GM18499 (cell line): ENCODE results near the gene EXOC6.
"Not testable (repeated sequence)": the region's sequence is repeated elsewhere in the genome, so short reads cannot be mapped to it uniquely, and the experiment has no call there.

Source experiments
- ATAC-seq: cut with Tn5 transposase; IDR thresholded peaks from one replicate; pipeline ENCODE4 v1.9.1; 2021; ENCODE audit warnings: moderate number of reproducible peaks; ENCODE audit not compliant: insufficient read depth, unreplicated experiment

EXOC6 gene

DNA sequence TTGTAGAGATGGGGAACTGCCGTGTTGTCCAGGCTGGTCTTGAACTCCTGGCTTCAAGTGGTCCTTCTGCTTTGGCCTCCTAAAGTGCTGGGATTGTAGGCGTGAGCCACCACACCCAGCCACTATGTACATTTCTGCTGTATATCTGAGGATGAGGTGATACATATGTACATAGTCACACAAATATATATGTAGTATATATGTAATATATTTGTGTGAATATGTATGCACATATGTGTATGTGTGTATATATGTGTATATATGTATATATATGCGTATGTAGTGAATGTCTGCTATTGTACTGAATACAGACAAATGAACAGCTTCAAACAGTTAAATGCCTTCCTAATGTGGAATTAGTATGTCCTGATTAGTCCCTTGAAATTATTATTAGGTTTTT is 70.3 kb downstream of the EXOC6 start:
- no peak for ATAC-seq

GRCh38 chr10:92920866-92921265 is 72.5 kb downstream of the EXOC6 start:
- ATAC-seq = no peak

- no peak for ATAC-seq
These were observed 75.1 kb downstream of the EXOC6 start for GRCh38 chr10:92923416-92923815.

GRCh38 chr10:92929896-92930295 is 81.6 kb downstream of the EXOC6 start:
- no peak for ATAC-seq

DNA sequence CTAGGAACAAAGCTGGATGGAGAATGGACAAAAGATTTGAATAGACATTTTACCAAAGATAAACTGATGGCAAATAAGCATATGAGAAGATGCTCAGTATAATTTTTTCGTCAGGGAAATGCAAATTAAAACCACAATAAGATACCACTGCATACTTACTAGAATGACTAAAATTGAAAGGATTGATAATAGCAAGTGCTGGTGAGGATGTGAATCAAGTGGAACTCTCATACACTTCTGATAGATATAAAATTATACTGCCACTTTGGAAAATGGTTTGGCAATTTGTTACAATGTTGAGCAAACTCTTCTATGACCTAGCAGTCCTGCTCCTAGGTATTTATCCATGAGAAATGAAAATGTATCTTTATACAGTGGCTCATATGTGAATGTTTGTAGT is 83.3 kb downstream of the EXOC6 start:
- ATAC-seq = no peak

- ATAC-seq = no peak
These were observed 89.6 kb downstream of the EXOC6 start for GRCh38 chr10:92937876-92938275.

- ATAC-seq = no peak
These were observed 90.5 kb downstream of the EXOC6 start for GRCh38 chr10:92938841-92939240.

GRCh38 chr10:92942226-92942625 is 93.9 kb downstream of the EXOC6 start:
- no peak for ATAC-seq

GRCh38 chr10:92946491-92946890 is 98.2 kb downstream of the EXOC6 start:
- ATAC-seq = no peak

GRCh38 chr10:92952573-92952972 is 104.3 kb downstream of the EXOC6 start:
- ATAC-seq = not testable (repeated sequence)

DNA sequence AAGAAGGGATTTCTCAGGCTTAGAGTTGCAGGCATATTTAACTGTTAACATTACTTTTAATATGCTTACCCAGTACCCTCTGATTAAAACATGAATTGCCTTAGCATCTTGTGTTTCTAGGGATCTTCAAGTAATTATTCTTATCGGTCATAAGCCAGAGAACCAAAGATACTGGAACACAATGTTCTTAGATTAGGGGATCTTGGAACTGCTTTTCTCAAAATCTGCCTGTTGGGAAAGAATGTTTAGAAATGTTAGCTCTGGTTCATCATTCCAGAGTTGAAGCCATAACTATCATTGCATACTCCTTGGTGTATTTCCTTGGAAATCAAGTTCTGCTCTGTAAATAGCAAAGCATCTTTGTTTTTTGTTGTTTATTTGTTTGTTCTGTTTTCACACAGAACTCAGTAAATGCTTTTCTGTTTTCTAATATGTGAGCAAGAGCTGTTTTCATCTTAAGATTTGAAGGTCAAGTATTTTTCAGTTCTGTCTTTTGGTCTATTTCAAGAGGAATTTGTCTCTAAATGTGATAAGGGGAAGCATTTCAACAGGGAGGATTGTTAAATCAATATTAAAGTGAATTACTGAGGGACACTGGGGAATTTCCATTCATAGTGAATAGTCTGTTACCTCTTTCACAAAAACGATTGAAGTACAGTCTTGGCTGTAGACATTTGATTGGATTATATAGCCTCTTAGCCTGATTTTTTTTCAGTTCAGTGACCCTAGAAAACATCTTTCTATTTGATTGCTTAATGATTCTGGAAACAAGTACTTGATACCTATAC is 109.1 kb downstream of the EXOC6 start:
- ATAC-seq = no peak

DNA sequence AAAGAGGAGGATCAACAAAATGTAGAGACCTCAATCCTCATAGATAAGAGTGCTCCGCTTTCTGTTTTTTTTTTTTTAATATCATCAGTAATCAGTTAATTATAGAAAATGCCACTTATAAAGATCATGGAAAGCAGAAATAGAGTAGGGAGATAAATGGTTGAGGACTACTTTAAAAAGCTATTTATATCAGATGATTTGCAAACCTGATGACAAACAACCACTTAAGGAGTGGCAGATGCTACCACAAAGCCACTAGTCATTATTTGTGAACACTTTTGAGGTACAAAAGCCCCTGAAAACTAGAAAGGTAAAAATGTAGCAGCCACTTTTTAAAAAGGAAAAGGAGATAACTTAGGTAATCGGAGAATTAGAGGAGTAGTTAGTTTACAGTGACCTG is 113.3 kb downstream of the EXOC6 start:
- ATAC-seq = no peak

DNA sequence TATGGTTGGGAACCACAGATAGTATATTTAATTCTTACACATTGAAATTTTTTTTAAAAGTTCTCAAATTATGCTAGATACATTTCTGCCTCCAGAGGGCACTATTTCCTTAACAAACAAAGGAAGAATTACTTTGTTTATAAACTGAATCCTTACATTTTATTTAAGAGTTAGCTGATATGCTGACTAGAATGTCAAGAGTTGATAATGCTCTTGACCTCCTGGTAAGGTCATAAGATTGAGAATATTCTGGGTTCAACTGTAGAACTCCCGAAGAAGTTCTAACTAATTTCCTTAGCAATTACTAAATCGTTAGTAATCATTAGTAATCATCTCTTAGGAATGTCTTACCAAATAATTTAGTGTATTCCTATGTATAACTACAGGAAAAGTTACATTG is 117.0 kb downstream of the EXOC6 start:
- ATAC-seq = no peak

DNA sequence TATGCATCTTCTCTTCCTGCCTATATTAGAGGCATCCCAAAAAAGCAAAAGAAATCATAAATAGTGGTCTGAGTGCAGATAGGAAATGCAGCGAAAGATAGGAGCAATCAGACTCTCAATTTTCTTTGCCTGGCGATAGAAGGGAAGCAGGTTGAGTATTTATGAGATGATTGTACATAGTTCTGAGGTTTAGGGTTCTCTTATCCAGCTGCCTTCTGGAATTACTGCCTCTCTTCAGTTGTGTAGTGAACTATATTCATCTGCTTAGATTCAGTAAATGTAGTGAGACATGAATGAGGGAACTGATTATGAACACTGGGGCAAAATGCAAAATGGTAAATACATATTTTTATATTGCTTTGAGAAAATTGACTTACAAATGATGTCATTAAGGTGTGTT is 119.3 kb downstream of the EXOC6 start:
- no peak for ATAC-seq

DNA sequence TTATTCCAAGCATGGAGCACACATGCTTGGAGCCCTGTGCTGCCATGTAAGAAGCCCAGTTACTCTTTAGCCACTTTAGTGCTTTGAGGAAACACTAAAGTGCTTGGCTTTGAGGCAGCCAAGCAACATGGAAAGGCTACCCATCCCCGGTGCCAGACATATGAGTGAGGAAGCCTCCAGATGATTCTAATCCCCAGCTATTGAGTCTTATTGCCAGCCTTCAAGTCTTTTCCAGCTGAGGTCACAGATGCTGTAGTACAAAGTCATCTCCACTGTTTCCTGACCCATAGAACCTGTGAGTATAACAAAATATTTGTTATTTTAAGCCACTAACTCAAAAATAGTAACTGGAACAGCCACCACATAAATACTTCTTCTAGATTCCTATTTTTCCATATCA is 120.8 kb downstream of the EXOC6 start:
- no peak for ATAC-seq

DNA sequence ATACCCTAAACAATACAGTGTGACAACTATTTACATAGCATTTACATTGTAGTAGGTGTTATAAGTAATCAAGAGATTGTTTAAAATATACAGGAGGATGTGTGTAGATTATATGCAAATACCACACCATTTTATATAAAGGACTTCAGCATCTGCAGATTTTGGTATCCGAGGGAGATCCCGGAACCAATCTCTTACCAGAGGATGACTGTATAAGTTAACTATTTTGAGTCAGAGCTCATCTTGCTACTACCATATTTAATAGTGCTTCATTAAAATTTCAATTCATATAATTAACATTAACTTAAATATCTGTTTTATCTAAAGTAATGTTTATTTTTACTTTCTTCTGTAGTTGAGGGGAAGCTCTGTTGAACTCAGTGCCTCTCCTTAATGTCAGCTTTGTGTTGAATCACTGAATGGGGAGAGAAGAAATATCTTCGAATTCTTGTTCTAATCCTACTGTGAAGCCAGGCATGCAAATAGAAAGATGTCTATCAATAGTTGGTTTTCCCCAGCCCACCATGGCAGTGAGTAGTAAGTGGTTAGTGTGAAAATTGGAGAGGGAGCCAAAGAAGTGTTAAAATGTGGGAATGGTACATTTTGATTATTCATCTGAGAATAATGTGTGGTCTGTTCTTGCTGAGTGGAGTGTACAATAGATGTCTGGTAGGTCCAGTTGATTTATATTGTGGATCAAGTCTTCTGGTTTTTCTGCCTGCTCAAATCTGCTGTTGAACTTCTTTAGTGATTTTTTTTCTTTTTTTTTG is 122.2 kb downstream of the EXOC6 start:
- ATAC-seq = no peak

DNA sequence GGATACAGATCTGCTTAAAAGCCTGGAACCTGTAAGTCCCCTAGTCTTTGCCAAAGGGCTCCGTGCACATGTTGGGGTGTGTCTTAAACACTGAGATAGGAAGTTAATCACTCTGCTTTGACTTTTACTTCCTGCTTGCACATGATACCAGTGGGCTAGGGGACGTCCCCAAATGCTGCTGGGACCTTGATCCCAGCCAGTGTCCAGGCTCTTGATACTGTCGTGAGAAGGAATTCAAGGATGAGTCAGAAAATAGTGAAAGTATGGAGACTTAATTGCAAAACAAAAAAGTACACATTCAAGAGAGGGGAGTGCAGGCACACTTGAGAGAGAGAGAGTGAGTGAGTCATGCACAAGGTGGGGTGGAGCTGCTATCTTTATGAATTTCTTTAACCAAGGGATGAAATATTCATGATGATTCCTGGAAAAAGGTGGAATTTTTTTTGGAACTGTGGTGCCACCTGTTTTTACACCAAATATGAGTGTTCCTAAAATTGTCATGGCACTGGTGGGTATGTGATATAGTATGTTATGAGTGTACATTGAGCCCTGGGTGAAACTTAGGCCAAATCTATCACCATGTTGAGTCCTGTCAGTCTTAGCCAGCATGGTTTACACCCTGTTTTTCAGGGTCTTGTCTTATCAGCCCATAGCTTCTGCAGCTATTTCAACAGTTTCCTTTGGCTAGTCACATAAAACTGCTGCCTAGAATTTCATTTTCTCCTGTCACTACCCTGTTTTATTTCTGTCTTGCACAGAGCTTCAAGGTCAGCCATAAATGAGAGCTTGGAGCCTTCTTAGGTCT is 123.9 kb downstream of the EXOC6 start:
- ATAC-seq = no peak

DNA sequence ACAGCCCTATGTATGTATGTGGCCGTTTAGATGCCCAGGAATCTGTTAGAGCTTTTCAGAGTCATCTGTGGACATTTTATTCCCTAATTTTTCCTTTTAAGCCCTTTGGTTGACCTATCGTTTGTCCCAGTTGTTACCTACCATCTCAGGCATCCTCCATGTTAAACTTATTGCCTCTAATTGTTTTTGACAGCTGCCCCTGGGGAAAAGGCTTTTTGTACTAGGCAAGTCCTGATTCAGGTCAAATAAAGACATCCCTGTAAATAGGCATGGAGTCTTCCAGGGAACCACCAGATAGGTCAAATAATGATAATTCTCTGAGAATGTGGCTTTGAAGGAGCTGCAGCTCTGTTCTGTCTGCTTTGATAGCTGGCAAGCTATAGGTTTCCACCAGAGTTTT is 124.6 kb downstream of the EXOC6 start:
- ATAC-seq = no peak

- ATAC-seq = not testable (repeated sequence)
These were observed 128.0 kb downstream of the EXOC6 start for GRCh38 chr10:92976278-92976677.

GRCh38 chr10:92989250-92989649 is 140.9 kb downstream of the EXOC6 start:
- ATAC-seq = no peak

- peak; percentile 78 for ATAC-seq
These were observed 142.3 kb downstream of the EXOC6 start for GRCh38 chr10:92990615-92991014.
